H1 (cell line): ENCODE measurements around the gene C5. TPM values are rescaled to one million over a fixed set of nuclear protein-coding genes. Genes with fewer than 3 reads are reported as not detected.

Source experiments
- CTCF ChIA-PET: fragments of 300-600 bp; sonication (Branson Sonifier 250); formaldehyde crosslinking; loops from one replicate; lab custom pipeline; 2021; ENCODE audit not compliant: partially characterized antibody; lab: Charles Lee
- POLR2A ChIA-PET: fragments of 300-600 bp; sonication (Branson Sonifier 250); formaldehyde crosslinking; loops from one replicate; lab custom pipeline; 2021; ENCODE audit warnings: inconsistent platforms; ENCODE audit not compliant: partially characterized antibody; lab: Charles Lee
- DNase-seq, 2 experiments: peaks; one replicate each; pipeline versions ENCODE4 v3.0.0 to v3.0.0-alpha.2; 2010 to 2022; ENCODE audit warnings: low spot score in 2 of 2, low read depth in 1 of 2, mixed read lengths in 1 of 2
- FAIRE-seq: peaks from 2 replicates; lab custom pipeline; 2011; peaks lifted over from hg19 to GRCh38; lab: Jason Lieb, UNC
- H2AFZ ChIP-seq: 2 replicates; pipeline ENCODE4 v1.8.1; 2012; ENCODE audit warnings: low read length, inconsistent platforms
- H2AK5ac ChIP-seq: 2 replicates; pipeline ENCODE4 v1.6.1; 2013; ENCODE audit warnings: low read depth, low read length
- H2BK120ac ChIP-seq: replicated peaks from 2 replicates; pipeline ENCODE3; 2013; ENCODE audit warnings: low read depth, low read length, inconsistent platforms
- H2BK12ac ChIP-seq: 2 replicates; pipeline ENCODE4 v1.6.1; 2013; ENCODE audit warnings: low read depth, low read length
- H2BK15ac ChIP-seq: 2 replicates; pipeline ENCODE4 v1.6.1; 2013; ENCODE audit warnings: low read length
- H2BK20ac ChIP-seq: 2 replicates; pipeline ENCODE4 v1.6.1; 2013; ENCODE audit warnings: low read length
- H2BK5ac ChIP-seq: 2 replicates; pipeline ENCODE4 v1.6.1; 2013; ENCODE audit warnings: low read depth, low read length
- H3K14ac ChIP-seq: 2 replicates; pipeline ENCODE4 v1.6.1; 2013; ENCODE audit warnings: inconsistent platforms; ENCODE audit not compliant: insufficient read length
- H3K18ac ChIP-seq: 2 replicates; pipeline ENCODE4 v1.6.1; 2013; ENCODE audit warnings: low read length; ENCODE audit errors: extremely low read depth
- H3K23ac ChIP-seq: 2 replicates; pipeline ENCODE4 v1.6.1; 2013; ENCODE audit warnings: inconsistent platforms; ENCODE audit not compliant: insufficient read length
- H3K23me2 ChIP-seq: 2 replicates; pipeline ENCODE4 v1.6.1; 2013; ENCODE audit warnings: low read depth, low read length
- H3K27ac ChIP-seq: 2 replicates; pipeline ENCODE4 v1.6.1; 2011; ENCODE audit warnings: low read depth, low read length, inconsistent platforms
- H3K27me3 ChIP-seq, 4 experiments: replicated peaks in 1 of 4; 1 replicate in 1 of 4; 2 replicates in 3 of 4; pipeline versions ENCODE4 v1.6.1 to v1.8.1; 2011 to 2013; ENCODE audit warnings: low read length in 3 of 4, mild to moderate bottlenecking in 3 of 4, inconsistent platforms in 2 of 4, mixed read lengths in 2 of 4, moderate library complexity in 1 of 4; ENCODE audit not compliant: control insufficient read depth in 3 of 4, insufficient read depth in 3 of 4; ENCODE audit errors: extremely low read depth in 1 of 4
- H3K36me3 ChIP-seq, 4 experiments: 2 replicates each; pipeline versions ENCODE4 v1.6.1 to v1.8.1; 2011 to 2013; ENCODE audit warnings: mild to moderate bottlenecking in 4 of 4, low read length in 3 of 4, moderate library complexity in 2 of 4, control low read depth in 1 of 4, inconsistent platforms in 1 of 4; ENCODE audit not compliant: insufficient read depth in 4 of 4, control insufficient read depth in 2 of 4
- H3K4ac ChIP-seq: replicated peaks from 2 replicates; pipeline ENCODE3; 2013; ENCODE audit warnings: low read length, low read depth, mixed read lengths, inconsistent platforms; ENCODE audit not compliant: insufficient read length
- H3K4me1 ChIP-seq, 4 experiments: replicated peaks in 1 of 4; 1 replicate in 1 of 4; 2 replicates in 3 of 4; pipeline versions ENCODE4 v1.6.1 to v1.8.1; 2011 to 2013; ENCODE audit warnings: low read length in 3 of 4, inconsistent platforms in 2 of 4, mixed read lengths in 1 of 4; ENCODE audit not compliant: insufficient read depth in 4 of 4, control insufficient read depth in 3 of 4
- H3K4me2 ChIP-seq, 2 experiments: 2 replicates each; pipeline versions ENCODE4 v1.6.1 to v1.8.1; 2011 to 2013; ENCODE audit warnings: low read depth in 2 of 2, low read length in 2 of 2, control low read depth in 1 of 2, inconsistent platforms in 1 of 2, mild to moderate bottlenecking in 1 of 2; ENCODE audit not compliant: insufficient read depth in 1 of 2
- H3K4me3 ChIP-seq, 4 experiments: fragments of 200-600, 300-600 bp in 1 of 4; sonication (generic), shearing (Covaris generic), sonication (Bioruptor Twin) in 1 of 4; 2 replicates each; pipeline versions ENCODE4 v1.5.1 to v1.8.1; 2011 to 2016; ENCODE audit warnings: low read length in 4 of 4, low read depth in 3 of 4, control low read depth in 2 of 4, inconsistent platforms in 2 of 4, mild to moderate bottlenecking in 2 of 4, mixed read lengths in 1 of 4, moderate library complexity in 1 of 4; ENCODE audit not compliant: insufficient read depth in 2 of 4; ENCODE audit errors: extremely low read depth in 1 of 4
- H3K56ac ChIP-seq: replicated peaks from 2 replicates; pipeline ENCODE3; 2013; ENCODE audit warnings: low read depth, mild to moderate bottlenecking, mixed read lengths, low read length, inconsistent platforms; ENCODE audit not compliant: insufficient read length
- H3K79me1 ChIP-seq: 2 replicates; pipeline ENCODE4 v1.6.1; 2013; ENCODE audit warnings: low read depth, low read length, control low read depth
- H3K79me2 ChIP-seq, 2 experiments: 2 replicates each; pipeline versions ENCODE4 v1.6.1 to v1.8.1; 2012 to 2013; ENCODE audit warnings: low read length in 2 of 2, mild to moderate bottlenecking in 2 of 2, inconsistent platforms in 1 of 2; ENCODE audit not compliant: insufficient read depth in 2 of 2, control insufficient read depth in 1 of 2
- H3K9ac ChIP-seq, 4 experiments: replicated peaks in 1 of 4; 1 replicate in 1 of 4; 2 replicates in 3 of 4; pipeline versions ENCODE4 v1.6.1 to v1.8.1; 2011 to 2013; ENCODE audit warnings: low read depth in 3 of 4, low read length in 3 of 4, control low read depth in 2 of 4, mild to moderate bottlenecking in 2 of 4, moderate library complexity in 2 of 4, inconsistent platforms in 1 of 4; ENCODE audit errors: extremely low read depth in 1 of 4
- H3K9me3 ChIP-seq, 2 experiments: 2 replicates each; pipeline versions ENCODE4 v1.6.1 to v1.8.1; 2012 to 2013; ENCODE audit warnings: mild to moderate bottlenecking in 2 of 2, moderate library complexity in 2 of 2, control low read depth in 1 of 2, inconsistent platforms in 1 of 2, low read depth in 1 of 2, low read length in 1 of 2, mixed read lengths in 1 of 2; ENCODE audit not compliant: insufficient read depth in 2 of 2
- H4K20me1 ChIP-seq, 2 experiments: replicated peaks in 1 of 2; 2 replicates each; pipeline versions ENCODE3 to v1.8.1; 2011 to 2013; ENCODE audit warnings: inconsistent platforms in 2 of 2, low read length in 2 of 2, mild to moderate bottlenecking in 1 of 2; ENCODE audit not compliant: insufficient read depth in 2 of 2, control insufficient read depth in 1 of 2
- H4K5ac ChIP-seq: 2 replicates; pipeline ENCODE4 v1.6.1; 2013; ENCODE audit warnings: low read length, low read depth, mixed read lengths, inconsistent platforms; ENCODE audit not compliant: insufficient read length
- H4K8ac ChIP-seq: 2 replicates; pipeline ENCODE4 v1.8.0; 2013; ENCODE audit warnings: mild to moderate bottlenecking, moderate library complexity, low read length, inconsistent platforms; ENCODE audit not compliant: insufficient read depth; ENCODE audit errors: extremely low read depth
- H4K91ac ChIP-seq: replicated peaks from 2 replicates; pipeline ENCODE3; 2013; ENCODE audit warnings: low read length, mixed read lengths, inconsistent platforms; ENCODE audit not compliant: insufficient read length
- BACH1 ChIP-seq: IDR thresholded peaks from 2 replicates; pipeline ENCODE4 v1.6.1; 2012; ENCODE audit warnings: low read length, improper control_type of control experiment
- TEAD4 ChIP-seq: IDR thresholded peaks from 2 replicates; pipeline ENCODE4 v1.6.1; 2012; ENCODE audit warnings: low read depth, low read length, inconsistent platforms, mixed read lengths
- WGBS, 2 experiments: shearing (Covaris generic) in 1 of 2; methylation state at CpG; one replicate each; pipeline versions ENCODE4 v1.1.6 to v1.1.7; 2013 to 2015; ENCODE audit warnings: low lambda C conversion rate in 2 of 2, mixed read lengths in 2 of 2, inconsistent platforms in 1 of 2, low coverage in 1 of 2, missing lambda C conversion rate in 1 of 2; ENCODE audit not compliant: insufficient replicate concordance in 2 of 2, insufficient coverage in 1 of 2, insufficient read length in 1 of 2; ENCODE audit errors: extremely low coverage in 1 of 2, missing lambda C conversion rate in 1 of 2; 5-methylcytosine and 5-hydroxymethylcytosine counted together
- polyA plus RNA-seq, 7 experiments: library from polyadenylated mRNA; depleted of rRNA in 3 of 7; stranded (reverse) in 5 of 7; unstranded in 2 of 7; fragments of >200 nt in 5 of 7; fragments of 200-250 nt in 2 of 7; gene quantifications; 1 replicate in 5 of 7; 2 replicates in 1 of 7; 4 replicates in 1 of 7; pipeline versions ENCODE4 v1.2.1 to v1.2.3, GENCODE V29; 2011 to 2013; ENCODE audit warnings: missing spikeins in 2 of 7, mixed read lengths in 2 of 7
- total RNA-seq: library from RNA; stranded (reverse); fragmentation: NEBNext Ultra II Directional; extraction: Animal tissue kit (Norgen Biotek cat#: 25700); gene quantifications from 2 replicates; pipeline ENCODE4 v1.2.1, GENCODE V29; 2021

C5 gene
- total and polyA plus RNA-seq, 2 of the 8 experiments (the other 6 are each of a cell fraction or from before 2014, with no cell fraction given) = 0.24 to 0.35 TPM

DNA sequence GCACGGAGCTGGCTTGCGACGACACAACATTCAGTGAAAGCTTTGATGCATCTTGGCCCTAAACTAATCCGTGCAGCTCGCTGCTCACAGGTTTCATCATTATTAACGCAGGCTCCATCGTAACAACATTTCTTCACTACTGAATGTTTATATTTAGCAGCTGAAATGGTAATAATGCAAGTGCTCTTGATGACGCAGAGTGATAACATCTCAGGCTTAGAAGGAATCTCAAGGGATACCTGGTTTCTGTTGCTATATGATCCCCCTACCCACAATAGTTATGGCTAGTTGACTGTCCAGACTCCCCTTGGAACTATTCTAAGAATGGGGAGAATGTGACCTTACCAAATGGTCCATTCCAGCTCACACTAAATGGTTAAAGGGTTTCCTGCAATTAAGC, 36.2 kb downstream of the C5 start:
- no peak overlapping the region for H2BK20ac ChIP-seq
- WGBS, 2 experiments = 92% methylated on average over 8 of the region's 8 CpGs; no CpG with 5 or more reads in 1 of the 2 experiments
- no peak overlapping the region for H4K8ac ChIP-seq
- H2BK12ac ChIP-seq = no peak overlapping the region
- no peak overlapping the region for H3K18ac ChIP-seq
- no peak for FAIRE-seq
- H2BK120ac ChIP-seq = no peak overlapping the region
- no peak for DNase-seq
- H2AFZ ChIP-seq = no peak overlapping the region
- peaks cover 0 to 3% (median 0%) of the 10 kb centered on the region in 4 experiments; a peak in 1 of 7 replicates for H3K4me1 ChIP-seq
- H2BK5ac ChIP-seq = no peak overlapping the region
- TF ChIP-seq TEAD4 = peak; percentile 50; the same call in 1 of the 2 replicates
- no peak for TF ChIP-seq BACH1
- no peaks in the 10 kb centered on the region for H3K27me3 ChIP-seq
- H3K4me2 ChIP-seq = no peak overlapping the region
- ChIA-PET POLR2A (no interaction called here), CTCF (interaction anchor here (0.7 to 1.0 kb wide), 4 partner anchors 30 to 133 kb away, joined by 3 read pairs; no protein-coding TSS in a partner anchor)
- H3K4ac ChIP-seq = no peak overlapping the region
- no peak overlapping the region for H3K14ac ChIP-seq
- no peak overlapping the region for H4K91ac ChIP-seq
- no peak overlapping the region for H3K27ac ChIP-seq
- H3K9ac ChIP-seq = no peak overlapping the region
- H3K36me3 ChIP-seq = no peaks in the 10 kb centered on the region
- H3K4me3 ChIP-seq = no peak overlapping the region
- H2BK15ac ChIP-seq = no peak overlapping the region
- H3K9me3 ChIP-seq = no peaks in the 10 kb centered on the region
- H3K23ac ChIP-seq = no peak overlapping the region
- H3K79me1 ChIP-seq = no peaks in the 10 kb centered on the region
- no peaks in the 10 kb centered on the region for H3K23me2 ChIP-seq
- no peaks in the 10 kb centered on the region for H4K20me1 ChIP-seq
- no peak overlapping the region for H3K56ac ChIP-seq
- H4K5ac ChIP-seq = no peak overlapping the region
- no peak overlapping the region for H2AK5ac ChIP-seq
- no peaks in the 10 kb centered on the region for H3K79me2 ChIP-seq
